GM12872 (cell line): Measurements from ENCODE around the gene ZDHHC9.

ENCODE experiments used
- TF ChIP-seq, protein P1 (sequence below): IDR thresholded peaks from 3 replicates; pipeline ENCODE4 v1.5.1; 2011; ENCODE audit warnings: low read depth, mild to moderate bottlenecking, low read length, moderate library complexity; ENCODE audit not compliant: insufficient read depth

ZDHHC9 gene

GRCh38 chrX:129843459-129844306 lies at the start of gene ZDHHC9:
TSS of gene ZDHHC9 (minus strand) at chrX:129843886. CDS start at chrX:129841945, 1,941 bp downstream.
- TF ChIP-seq, protein P1, sequence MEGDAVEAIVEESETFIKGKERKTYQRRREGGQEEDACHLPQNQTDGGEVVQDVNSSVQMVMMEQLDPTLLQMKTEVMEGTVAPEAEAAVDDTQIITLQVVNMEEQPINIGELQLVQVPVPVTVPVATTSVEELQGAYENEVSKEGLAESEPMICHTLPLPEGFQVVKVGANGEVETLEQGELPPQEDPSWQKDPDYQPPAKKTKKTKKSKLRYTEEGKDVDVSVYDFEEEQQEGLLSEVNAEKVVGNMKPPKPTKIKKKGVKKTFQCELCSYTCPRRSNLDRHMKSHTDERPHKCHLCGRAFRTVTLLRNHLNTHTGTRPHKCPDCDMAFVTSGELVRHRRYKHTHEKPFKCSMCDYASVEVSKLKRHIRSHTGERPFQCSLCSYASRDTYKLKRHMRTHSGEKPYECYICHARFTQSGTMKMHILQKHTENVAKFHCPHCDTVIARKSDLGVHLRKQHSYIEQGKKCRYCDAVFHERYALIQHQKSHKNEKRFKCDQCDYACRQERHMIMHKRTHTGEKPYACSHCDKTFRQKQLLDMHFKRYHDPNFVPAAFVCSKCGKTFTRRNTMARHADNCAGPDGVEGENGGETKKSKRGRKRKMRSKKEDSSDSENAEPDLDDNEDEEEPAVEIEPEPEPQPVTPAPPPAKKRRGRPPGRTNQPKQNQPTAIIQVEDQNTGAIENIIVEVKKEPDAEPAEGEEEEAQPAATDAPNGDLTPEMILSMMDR = no peak

- TF ChIP-seq, protein P1 = no peak
Observed at GRCh38 chrX:129877401-129877800, 33.7 kb upstream of the ZDHHC9 start.

DNA sequence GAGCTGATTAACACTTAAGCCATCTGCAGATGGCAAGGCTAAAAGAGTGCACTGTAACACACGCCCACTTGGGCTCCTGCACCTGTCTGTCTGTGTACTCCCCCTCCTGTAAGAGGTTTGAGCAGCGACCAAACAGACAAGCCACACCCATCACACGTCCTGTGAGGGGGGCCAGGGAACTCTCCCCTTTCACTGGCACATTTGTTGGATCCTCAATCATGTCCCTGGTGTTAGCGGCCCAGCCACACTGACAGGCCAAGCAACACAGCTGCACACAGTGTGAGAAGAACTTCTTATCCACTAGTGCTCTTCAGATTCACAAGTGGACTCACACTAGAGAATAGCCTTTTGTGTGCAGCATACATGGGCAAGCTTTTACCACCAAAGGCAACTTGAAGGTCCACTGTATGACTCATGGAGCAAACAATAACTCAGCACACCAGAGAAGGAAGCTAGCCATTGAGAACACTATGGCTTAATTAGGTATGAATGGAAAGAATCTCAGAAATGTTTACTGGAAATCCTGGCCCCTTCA lies 33.2 kb upstream of the ZDHHC9 start:
- TF ChIP-seq, protein P1 = no peak

DNA sequence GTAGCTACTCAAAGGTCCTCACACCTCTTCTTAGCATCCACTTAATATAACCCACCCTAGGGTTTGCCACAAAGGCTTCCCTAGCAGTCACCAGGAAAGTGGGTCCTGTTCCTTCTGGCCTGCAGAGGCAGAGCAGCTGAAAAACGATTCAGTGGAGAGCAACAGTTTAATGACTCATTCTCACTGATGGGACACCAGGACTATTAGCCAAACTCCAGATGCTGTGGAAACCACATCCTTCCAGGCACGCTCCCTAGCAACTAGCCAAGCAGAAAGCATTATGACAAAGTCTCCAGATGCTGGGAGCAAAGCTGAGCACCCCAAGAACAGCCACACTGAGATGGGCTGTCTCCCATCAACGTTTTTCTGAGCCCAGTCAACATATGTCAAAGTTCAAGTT lies 32.0 kb upstream of the ZDHHC9 start:
- TF ChIP-seq, protein P1 = no peak

DNA sequence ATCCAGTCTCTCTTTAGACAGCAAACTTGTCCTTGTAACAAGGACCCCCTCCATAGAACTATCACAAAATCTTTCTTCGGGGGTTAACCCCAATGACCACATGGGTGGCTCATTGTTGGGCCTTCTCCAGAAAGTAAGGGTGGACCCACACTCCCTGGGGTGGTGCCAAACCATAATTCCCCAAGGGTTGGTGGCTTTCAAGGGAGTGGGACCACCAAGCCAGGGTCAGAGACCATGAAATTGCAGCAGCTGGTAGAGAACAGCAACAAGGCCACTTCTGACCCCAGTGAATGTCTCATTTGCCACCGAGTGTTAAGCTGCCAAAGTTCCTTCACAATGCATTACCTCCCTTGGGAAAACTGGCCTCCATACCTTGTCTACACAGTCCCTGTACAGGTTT lies 28.8 kb upstream of the ZDHHC9 start:
- TF ChIP-seq, protein P1 = no peak

DNA sequence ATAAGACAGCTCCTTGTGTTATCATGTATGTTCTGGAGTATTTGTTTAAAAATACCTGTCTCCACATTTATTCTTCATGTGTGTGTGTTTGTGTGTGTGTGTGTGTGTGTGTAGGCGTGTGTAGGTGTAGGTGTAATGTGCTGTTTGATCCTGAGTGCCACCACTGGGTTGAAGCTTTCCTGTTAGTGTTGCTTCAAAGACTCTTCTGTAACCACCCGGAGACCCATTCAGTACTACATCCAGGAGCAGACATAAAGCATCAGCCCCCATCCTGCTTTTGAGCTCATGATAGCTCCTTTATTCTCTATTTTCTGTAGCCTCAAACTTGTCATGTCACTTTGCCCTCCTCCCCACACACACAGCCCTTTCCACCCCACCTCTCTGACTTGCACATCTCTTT lies 3.0 kb upstream of the ZDHHC9 start:
- TF ChIP-seq, protein P1 = no peak

DNA sequence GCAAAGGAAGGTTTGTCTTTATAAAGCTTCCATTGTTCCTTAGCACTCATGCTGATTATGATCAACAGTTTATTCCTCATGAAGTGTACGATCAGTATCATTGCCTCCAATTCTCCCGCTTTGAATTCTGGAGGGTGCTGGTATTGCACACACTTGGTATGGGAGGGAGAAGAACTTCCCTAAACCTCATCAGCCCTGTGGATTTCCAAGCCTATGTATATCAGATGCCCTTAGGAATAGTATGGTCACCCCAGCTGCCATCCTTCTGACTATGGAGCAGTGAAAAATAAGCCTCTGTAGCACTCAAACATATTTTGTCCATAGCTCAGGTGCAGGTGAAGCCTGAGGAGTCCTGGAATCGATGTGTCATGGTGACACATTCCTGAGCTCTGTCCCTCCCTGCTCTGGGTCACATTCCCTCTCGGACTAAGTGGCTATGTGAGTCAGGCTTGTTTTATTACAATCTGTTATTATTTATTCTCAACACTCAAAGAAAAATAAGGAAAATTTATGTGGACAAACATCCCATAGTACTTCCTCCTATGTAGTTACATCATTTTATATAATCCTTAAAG lies 2.0 kb upstream of the ZDHHC9 start:
- TF ChIP-seq, protein P1 = no peak
